ENCODE measurements around the gene MLX. TPM values are rescaled to one million over a fixed set of nuclear protein-coding genes. Genes with fewer than 3 reads are reported as not detected.
A peak's percentile ranks its signal among the peaks of the same experiment; 100 is the strongest.

Gene MLX
- total and polyA plus RNA-seq, 11 donors = 48.1 to 76.2 (median 57.9) TPM

- no peak for TF ChIP-seq CTCF (IDR thresholded peaks at IDR 0.05)
- no peak for TF ChIP-seq POLR2A (IDR thresholded peaks at IDR 0.05)
- H3K27ac ChIP-seq = peak overlapping the region in 9 of 12 donors; percentile 14 to 87 (median 80)
- H3K9me3 ChIP-seq = no peaks in the 10 kb centered on the region
- H3K27me3 ChIP-seq = no peaks in the 10 kb centered on the region
- ATAC-seq = no peak
- peak in 1 of 5 donors; percentile 41 for DNase-seq
- WGBS, 4 donors = 91 to 97% (median 96%) methylated on average over 2 of the region's 2 CpGs
- peaks cover 2 to 41% (median 19%) of the 10 kb centered on the region in 12 donors for H3K4me1 ChIP-seq
- no peak overlapping the region for H3K4me3 ChIP-seq
- intact Hi-C loops (cut with DNase I) = loop anchor here in 3 of 10 donors (5.0 kb wide), 3 partner anchors 104 to 509 kb away; partner anchors contain the start of genes KCNH4 (in 1 of the 3) and NKIRAS2 (in 1 of the 3)
- no peaks in the 10 kb centered on the region for H3K36me3 ChIP-seq
These were observed 35.9 kb upstream of the MLX start for GRCh38 chr17:42530952-42531454.

DNA sequence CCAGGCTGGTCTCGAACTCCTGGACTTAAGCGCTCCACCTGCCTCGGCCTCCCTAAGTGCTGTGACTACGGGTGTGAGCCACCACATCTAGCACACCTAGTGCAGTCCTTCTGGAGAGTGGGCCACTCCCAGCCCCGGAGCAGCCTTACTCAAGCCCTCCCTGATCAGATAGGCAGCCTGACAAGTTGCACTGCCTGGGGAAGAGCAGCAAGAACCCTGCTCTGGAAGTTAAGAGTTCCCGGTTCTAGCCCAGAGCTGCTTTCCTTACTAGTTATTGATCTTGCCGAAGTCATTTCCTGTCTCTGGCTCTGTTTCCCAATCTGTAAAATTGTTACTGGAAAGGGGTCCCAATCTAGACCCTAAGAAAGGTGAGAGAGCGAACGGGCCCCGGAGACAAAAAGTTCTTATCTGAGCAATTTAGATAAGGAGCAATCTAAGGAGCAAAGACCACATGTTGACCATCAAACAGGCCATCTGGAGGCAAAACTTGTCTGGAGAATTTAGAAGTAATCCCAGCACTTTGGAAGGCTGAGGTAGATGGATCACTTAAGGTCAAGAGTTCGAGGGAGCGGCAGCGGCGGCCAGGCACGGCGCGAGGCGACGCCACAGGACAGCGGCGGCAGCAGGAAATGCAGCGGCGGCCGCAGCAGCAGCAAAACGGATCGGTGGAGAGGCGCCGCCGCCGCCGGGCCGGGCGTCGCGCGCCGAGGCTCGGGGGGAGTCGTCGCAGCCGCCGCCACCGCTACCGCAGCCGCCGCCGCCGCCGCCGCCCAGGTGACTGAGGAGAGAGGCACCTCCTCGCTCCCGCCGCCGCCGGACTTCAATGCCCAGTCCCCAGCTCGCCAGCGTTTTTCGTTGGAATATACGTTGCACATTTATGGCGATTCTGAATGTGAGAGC is 35.2 kb upstream of the MLX start:
- DNase-seq = peak; percentile 69 to 87 (median 74)
- intact Hi-C loops (cut with DNase I) = loop anchor here in 3 of 10 donors (5.0 kb wide), 3 partner anchors 104 to 509 kb away; partner anchors contain the start of genes KCNH4 (in 1 of the 3) and NKIRAS2 (in 1 of the 3)
- H3K27ac ChIP-seq = peak overlapping the region; percentile 3 to 87 (median 82)

GRCh38 chr17:42535155-42536047 is 31.5 kb upstream of the MLX start:
- TF ChIP-seq POLR2A (IDR thresholded peaks at IDR 0.05) = no peak
- no peak for TF ChIP-seq CTCF (IDR thresholded peaks at IDR 0.05)
- peak overlapping the region; percentile 9 to 81 (median 72) for H3K4me3 ChIP-seq
- H3K9me3 ChIP-seq = no peaks in the 10 kb centered on the region
- H3K4me1 ChIP-seq = peaks cover 9 to 37% (median 22%) of the 10 kb centered on the region in 12 donors
- peaks cover 0 to 23% (median 16%) of the 10 kb centered on the region in 9 donors for H3K36me3 ChIP-seq
- no peak for DNase-seq
- no peaks in the 10 kb centered on the region for H3K27me3 ChIP-seq
- intact Hi-C loops (cut with DNase I) = no loop called here
- peak in 2 of 4 donors; percentile 0 to 7 for ATAC-seq
- 36 to 46% (median 38%) methylated on average over 23 to 26 of the region's 26 CpGs for WGBS, 4 donors
- H3K27ac ChIP-seq = peak overlapping the region; percentile 28 to 97 (median 86)

More for the DNA sequence above, 35.2 kb upstream of the MLX start:
- whole genome bisulfite sequencing, 4 donors = 11 to 29% (median 14%) methylated on average over 23 to 60 of the region's 60 CpGs
- ATAC-seq = peak in 3 of 4 donors; percentile 33 to 44 (median 38)
- Histone ChIP-seq H3K4me3 (peak overlapping the region in 11 of 12 donors; percentile 39 to 66 (median 58)), H3K27me3 (no peaks in the 10 kb centered on the region), H3K36me3 (no peaks in the 10 kb centered on the region), H3K9me3 (no peaks in the 10 kb centered on the region), H3K4me1 (peaks cover 4 to 37% (median 16%) of the 10 kb centered on the region in 12 donors)
- TF ChIP-seq CTCF (IDR thresholded peaks at IDR 0.05) (peak in 11 of 12 donors; percentile 19 to 64 (median 46)), POLR2A (IDR thresholded peaks at IDR 0.05) (no peak)

All from heart left ventricle (tissue), 16 donors.